HEK293T (cell line): Measurements from ENCODE around the gene THSD8.

Experiments used
- CTCF ChIA-PET: fragments of 350-600 bp; formaldehyde crosslinking; extraction: SDS; loops from one replicate; lab custom pipeline; 2021; ENCODE audit warnings: antibody characterized with exemption, inconsistent platforms; lab: Yijun Ruan, JAX
- POLR2A ChIA-PET: fragments of 350-600 bp; formaldehyde crosslinking; extraction: SDS; loops from one replicate; lab custom pipeline; 2020; ENCODE audit warnings: antibody characterized with exemption, inconsistent platforms; lab: Yijun Ruan, JAX
- DNase-seq: peaks from one replicate; pipeline ENCODE4 v3.0.0; 2012; ENCODE audit warnings: mixed read lengths; ENCODE audit errors: extremely low spot score
- ARNT ChIP-seq: fragments of 450-650 bp; IDR thresholded peaks from 2 replicates; pipeline ENCODE4 v1.6.1; 2017; ENCODE audit warnings: mild to moderate bottlenecking
- BHLHE40 ChIP-seq: fragments of 450-650 bp; IDR thresholded peaks from 2 replicates; pipeline ENCODE4 v1.6.1; 2016; ENCODE audit warnings: mild to moderate bottlenecking, moderate library complexity, borderline replicate concordance
- CTBP1 ChIP-seq: fragments of 450-650 bp; IDR thresholded peaks from 2 replicates; pipeline ENCODE4 v1.6.1; 2016; ENCODE audit warnings: borderline replicate concordance
- ELF4 ChIP-seq: fragments of 450-650 bp; IDR thresholded peaks from 2 replicates; pipeline ENCODE4 v1.6.1; 2017; ENCODE audit warnings: antibody characterized with exemption
- FOXA1 ChIP-seq: fragments of 450-650 bp; IDR thresholded peaks from 2 replicates; pipeline ENCODE4 v1.6.1; 2016; ENCODE audit warnings: mild to moderate bottlenecking
- FOXK2 ChIP-seq: fragments of 450-650 bp; IDR thresholded peaks from 2 replicates; pipeline ENCODE4 v1.6.1; 2016; ENCODE audit warnings: mild to moderate bottlenecking
- FOXM1 ChIP-seq: fragments of 450-650 bp; IDR thresholded peaks from 2 replicates; pipeline ENCODE4 v1.6.1; 2017; ENCODE audit warnings: mild to moderate bottlenecking, borderline replicate concordance
- HDGF ChIP-seq: fragments of 450-650 bp; IDR thresholded peaks from 2 replicates; pipeline ENCODE4 v1.6.1; 2017; ENCODE audit warnings: antibody characterized with exemption, borderline replicate concordance
- L3MBTL2 ChIP-seq: fragments of 450-650 bp; conservative IDR thresholded peaks from 2 replicates; pipeline ENCODE4 v1.6.1; 2016; ENCODE audit warnings: mild to moderate bottlenecking
- LEF1 ChIP-seq: fragments of 450-650 bp; IDR thresholded peaks from 2 replicates; pipeline ENCODE4 v1.6.1; 2017; ENCODE audit warnings: mild to moderate bottlenecking, borderline replicate concordance
- NFRKB ChIP-seq: fragments of 450-650 bp; IDR thresholded peaks from 2 replicates; pipeline ENCODE4 v1.6.1; 2016; ENCODE audit warnings: mild to moderate bottlenecking, moderate library complexity
- PKNOX1 ChIP-seq: fragments of 450-650 bp; IDR thresholded peaks from 2 replicates; pipeline ENCODE4 v1.6.1; 2016
- SP1 ChIP-seq: fragments of 450-650 bp; IDR thresholded peaks from 2 replicates; pipeline ENCODE4 v1.6.1; 2017
- SUZ12 ChIP-seq: fragments of 450-650 bp; IDR thresholded peaks from 2 replicates; pipeline ENCODE4 v1.6.1; 2016; ENCODE audit warnings: mild to moderate bottlenecking
- TARDBP ChIP-seq: fragments of 450-650 bp; IDR thresholded peaks from 2 replicates; pipeline ENCODE4 v1.6.1; 2016
- ZNF384 ChIP-seq: fragments of 450-650 bp; IDR thresholded peaks from 2 replicates; pipeline ENCODE4 v1.6.1; 2016

Gene THSD8

GRCh38 chr19:12799742-12800465, 2.0 kb upstream of the THSD8 start:
- CTCF ChIA-PET: interaction anchor here (1.0 to 1.8 kb wide), 2 partner anchors 22 to 42 kb away, joined by 3 to 9 read pairs; no protein-coding TSS in a partner anchor

GRCh38 chr19:12800466-12800770, 1.5 kb upstream of the THSD8 start:
- ChIA-PET CTCF (interaction anchor here (0.8 to 1.8 kb wide), 3 partner anchors 34 to 43 kb away, joined by 5 to 9 read pairs (median 6); no protein-coding TSS in a partner anchor), POLR2A (interaction anchor here (0.9 to 2.1 kb wide), 5 partner anchors 8 to 64 kb away, joined by 3 to 6 read pairs (median 4); partner anchors contain the start of genes GET3 and JUNB)
- TF ChIP-seq SP1 (no peak), BHLHE40 (no peak), TARDBP (no peak), NFRKB (no peak), ZNF384 (no peak), LEF1 (no peak), ELF4 (no peak)
- no peak for DNase-seq

More at GRCh38 chr19:12799742-12800465, 2.0 kb upstream of the THSD8 start:
- DNase-seq: no peak
- TF ChIP-seq ELF4 (no peak), FOXK2 (no peak), TARDBP (no peak), CTBP1 (no peak), FOXM1 (no peak), SP1 (no peak), BHLHE40 (no peak), HDGF (no peak), L3MBTL2 (no peak), ARNT (no peak), PKNOX1 (no peak), FOXA1 (no peak), NFRKB (no peak), SUZ12 (no peak), ZNF384 (no peak), LEF1 (no peak)
- POLR2A ChIA-PET: interaction anchor here (0.9 to 2.1 kb wide), 4 partner anchors 8 to 77 kb away, joined by 3 to 6 read pairs (median 4); partner anchors contain the start of genes GET3 and JUNB

- DNase-seq: no peak
- CTCF ChIA-PET: interaction anchor here (0.8 to 1.8 kb wide), 3 partner anchors 35 to 44 kb away, joined by 5 to 9 read pairs (median 6); no protein-coding TSS in a partner anchor
- TF ChIP-seq L3MBTL2: no peak
- TF ChIP-seq PKNOX1: no peak
- no peak for TF ChIP-seq ARNT
- TF ChIP-seq SP1: no peak
- no peak for TF ChIP-seq ELF4
- TF ChIP-seq SUZ12: no peak
- POLR2A ChIA-PET: interaction anchor here (1.0 to 2.1 kb wide), 4 partner anchors 9 to 40 kb away, joined by 3 to 6 read pairs (median 4); partner anchors contain the start of gene JUNB
Observed at GRCh38 chr19:12800923-12801465, 875 bp upstream of the THSD8 start.

- no peak for TF ChIP-seq CTBP1
- no peak for TF ChIP-seq HDGF
- TF ChIP-seq BHLHE40: no peak
- no peak for TF ChIP-seq NFRKB
- no peak for TF ChIP-seq ZNF384
- no peak for TF ChIP-seq SUZ12
- TF ChIP-seq L3MBTL2: no peak
- DNase-seq: no peak
- ChIA-PET CTCF (interaction anchor here (1.6 kb wide), 1 partner anchor 25 kb away, joined by 5 read pairs; no protein-coding TSS in a partner anchor), POLR2A (interaction anchor here (1.2 to 1.6 kb wide), 3 partner anchors 9 to 45 kb away, joined by 3 to 9 read pairs (median 5); partner anchors contain the start of gene JUNB)
Observed at GRCh38 chr19:12802267-12803106, 618 bp downstream of the THSD8 start.

GRCh38 chr19:12804051-12804450, 2.2 kb downstream of the THSD8 start:
- ChIA-PET CTCF (interaction anchor here (1.0 kb wide), 1 partner anchor 38 kb away, joined by 3 read pairs; no protein-coding TSS in a partner anchor), POLR2A (no interaction called here)
- TF ChIP-seq FOXM1 (no peak), PKNOX1 (no peak), NFRKB (no peak)
- no peak for DNase-seq
